Measurements from ENCODE around the gene ZNF621. TPM values are rescaled to one million over a fixed set of nuclear protein-coding genes. Genes with fewer than 3 reads are reported as not detected.

Gene ZNF621
- 6.8 and 12.8 TPM in 2 replicates for total RNA-seq

GRCh38 chr3:40524568-40525285, at the start of gene ZNF621:
Gene ZNF621, plus strand, starts transcription at chr3:40524960. Its CDS starts 881 bp downstream, at chr3:40525841.

GRCh38 chr3:40476478-40477470, 48.0 kb upstream of the ZNF621 start, which contains the start of gene ZNF619:
Gene ZNF619, plus strand, starts transcription at chr3:40477122. Its CDS starts 858 bp downstream, at chr3:40477980.

GRCh38 chr3:40505599-40506462, 18.9 kb upstream of the ZNF621 start, which contains the start of gene ZNF620:
Gene ZNF620, plus strand, starts transcription at chr3:40506039. Its CDS starts 314 bp downstream, at chr3:40506353.

Other genes with a start within 250 kb of the ZNF621 start
- gene EIF1B, start 215.3 kb upstream of the ZNF621 start, total RNA-seq, result 11.7 and 14.0 TPM in 2 replicates
- under 0.01 TPM in 2 replicates for gene ENTPD3, start 137.8 kb upstream of the ZNF621 start, total RNA-seq
- gene RPL14, start 67.6 kb upstream of the ZNF621 start, total RNA-seq, result 421 and 451 TPM in 2 replicates
- 2.9 and 4.0 TPM in 2 replicates for gene ZNF619, start 47.8 kb upstream of the ZNF621 start, total RNA-seq
- gene ZNF620, start 18.9 kb upstream of the ZNF621 start, total RNA-seq, result 0.67 and 1.0 TPM in 2 replicates